GM18858 (cell line): ENCODE results near the gene YOD1.

Source experiments
- ATAC-seq: cut with Tn5 transposase; IDR thresholded peaks from one replicate; pipeline ENCODE4 v1.9.1; 2021; ENCODE audit not compliant: unreplicated experiment

The YOD1 gene

DNA sequence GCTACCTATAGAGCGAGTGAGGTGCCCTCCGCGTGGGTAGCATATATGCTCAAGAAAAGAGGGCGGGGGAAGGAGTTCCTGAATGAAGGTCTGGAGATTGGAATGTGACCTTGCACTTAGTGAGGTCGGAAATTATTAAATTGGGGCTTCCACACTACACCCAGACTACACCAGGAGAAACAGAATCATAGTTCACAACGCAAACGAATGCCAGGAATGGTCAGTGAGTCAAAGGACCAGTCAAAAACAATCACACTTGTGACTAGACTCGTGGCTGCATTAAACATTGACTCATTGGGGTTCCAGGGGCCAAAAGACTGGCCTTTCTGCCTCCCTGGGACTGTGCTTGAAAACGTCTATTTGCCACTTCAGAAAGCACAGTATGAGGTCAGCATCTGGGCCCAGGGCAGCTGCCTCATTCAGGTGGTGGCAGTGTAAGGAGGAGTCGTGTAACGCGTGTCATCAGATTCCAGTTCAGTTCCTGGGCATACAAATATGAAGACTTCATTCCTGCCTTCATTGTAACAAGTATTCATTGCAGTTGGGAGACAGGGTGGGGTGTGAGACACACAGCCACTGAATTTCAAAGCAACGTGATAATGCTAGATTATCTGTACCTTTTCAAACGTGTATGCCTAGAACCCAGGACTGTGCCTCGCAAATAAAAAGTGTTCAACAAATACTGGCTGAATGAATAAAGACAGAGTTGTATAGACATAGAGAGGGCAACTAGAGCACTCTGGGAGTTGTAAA, at the start of gene YOD1:
Gene YOD1 (minus strand): TSS at position 18 of the 753 bp plus-strand sequence. CDS start 178 bp downstream, outside the sequence.
- no peak for ATAC-seq

GRCh38 chr1:207097871-207098324, 46.9 kb upstream of the YOD1 start:
- ATAC-seq = peak; percentile 88

- no peak for ATAC-seq
These were observed 42.9 kb upstream of the YOD1 start for GRCh38 chr1:207093944-207094343.

GRCh38 chr1:207091200-207091908, 40.3 kb upstream of the YOD1 start:
- ATAC-seq = no peak

GRCh38 chr1:207089627-207090355, 38.8 kb upstream of the YOD1 start:
- ATAC-seq = no peak

- no peak for ATAC-seq
These were observed 38.0 kb upstream of the YOD1 start, which contains the start of gene C4BPB for GRCh38 chr1:207088701-207089626. TSS of gene C4BPB (plus strand) at chr1:207088860. CDS start at chr1:207089532, 672 bp downstream.

DNA sequence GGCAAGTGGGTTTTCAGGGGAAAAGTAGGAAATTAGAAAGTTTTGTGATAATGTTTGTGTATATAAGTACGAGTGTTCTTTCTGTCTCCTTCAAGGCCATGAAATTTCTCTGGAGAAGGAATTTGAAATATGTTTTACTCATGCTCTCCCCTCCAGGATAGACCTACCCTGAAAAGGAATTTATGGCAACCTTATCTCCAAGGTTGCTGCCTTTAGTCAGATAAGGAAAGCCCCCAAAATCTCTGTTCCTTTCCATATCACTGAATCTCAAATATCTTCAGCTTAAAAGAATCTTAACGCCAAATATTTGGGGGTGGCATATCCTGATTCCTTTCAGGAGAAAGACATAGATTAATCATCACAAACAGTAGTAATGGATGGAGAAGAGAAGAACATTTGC, 37.2 kb upstream of the YOD1 start:
- no peak for ATAC-seq

GRCh38 chr1:207085887-207086286, 34.9 kb upstream of the YOD1 start:
- no peak for ATAC-seq

DNA sequence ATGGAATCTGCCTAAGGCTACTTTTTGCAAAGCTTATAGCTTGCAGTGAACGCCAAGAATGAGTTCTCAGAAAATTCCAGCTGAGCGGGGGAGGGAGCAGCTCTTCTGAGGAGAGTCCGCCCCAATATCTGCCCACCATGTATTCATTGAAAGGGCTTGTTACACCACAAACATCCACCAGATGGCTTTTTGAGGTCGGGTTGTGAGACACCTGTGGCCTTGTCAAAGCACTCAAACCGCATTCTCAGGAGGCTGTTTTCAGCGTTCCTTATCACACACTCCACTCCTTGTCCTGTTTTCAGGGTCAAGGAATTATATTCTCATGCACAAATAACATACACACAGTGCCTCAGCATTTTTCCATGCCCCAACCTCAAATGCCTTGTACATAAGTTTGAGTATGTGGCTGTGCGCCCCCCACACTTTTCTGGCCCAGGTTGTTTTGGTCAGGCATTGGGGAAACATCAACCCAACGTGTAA, 33.7 kb upstream of the YOD1 start:
- peak; percentile 53 for ATAC-seq

GRCh38 chr1:207084232-207084631, 33.2 kb upstream of the YOD1 start:
- no peak for ATAC-seq

DNA sequence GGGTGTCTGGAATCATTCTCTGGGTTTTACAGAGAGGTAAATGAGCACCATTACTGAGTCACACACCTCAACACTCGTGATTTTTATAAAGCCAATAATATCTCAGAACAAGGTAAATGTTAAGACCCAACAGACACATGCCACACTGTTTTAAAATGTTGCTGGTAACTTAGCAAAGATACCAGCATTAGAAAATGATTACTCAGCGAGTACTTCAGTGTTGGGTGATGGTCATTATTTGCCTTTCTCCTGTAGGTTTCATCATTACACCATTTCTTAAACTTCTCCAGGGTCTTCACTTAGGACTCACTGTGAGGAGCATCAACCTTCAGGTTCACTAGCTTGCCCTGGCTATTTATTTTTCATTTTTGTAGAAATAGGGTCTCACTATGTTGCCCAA, 30.8 kb upstream of the YOD1 start:
- ATAC-seq = no peak

DNA sequence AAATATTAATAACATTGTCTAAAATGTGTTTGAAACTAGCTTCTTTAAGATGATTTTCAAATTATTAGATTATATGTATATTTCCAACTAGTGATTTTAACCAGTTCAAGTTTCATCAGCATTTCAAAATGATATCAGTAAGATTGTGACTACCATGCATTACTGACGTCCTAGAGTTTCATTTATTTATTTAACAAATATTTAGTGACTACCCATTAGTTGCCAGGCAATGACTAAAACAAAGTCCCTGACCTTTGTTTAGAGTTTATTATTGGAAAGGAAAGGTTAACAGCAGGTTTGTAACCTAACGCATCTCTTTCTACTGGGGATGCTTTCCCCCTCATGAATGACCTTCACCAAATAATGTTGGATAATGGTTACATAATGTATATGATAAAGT, 30.1 kb upstream of the YOD1 start:
- no peak for ATAC-seq

DNA sequence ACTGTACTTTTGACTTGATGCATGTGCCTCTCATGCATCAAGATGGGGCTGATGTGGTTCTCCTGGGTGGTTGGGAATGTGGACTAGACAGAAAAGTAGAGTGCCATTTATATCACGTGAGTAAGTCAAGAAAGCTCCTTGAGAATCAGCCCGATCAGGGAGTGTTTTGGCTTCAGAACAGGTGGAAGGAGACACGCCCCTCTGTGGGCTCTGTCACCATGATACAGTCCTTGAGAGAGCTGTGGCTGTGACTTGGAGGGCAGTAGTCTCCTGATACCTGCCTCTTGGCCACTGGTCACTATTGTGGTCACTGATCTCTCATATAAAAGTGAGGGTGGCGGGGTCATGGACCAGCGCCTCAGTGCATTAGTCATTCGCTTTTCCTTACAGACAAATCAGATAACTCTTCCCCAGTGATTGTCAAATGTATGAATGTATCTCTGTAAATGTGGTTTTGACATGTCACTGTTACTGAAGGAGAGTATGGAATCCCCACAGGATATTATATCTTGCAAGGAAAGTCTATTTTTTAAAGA, 28.8 kb upstream of the YOD1 start:
- ATAC-seq = no peak

DNA sequence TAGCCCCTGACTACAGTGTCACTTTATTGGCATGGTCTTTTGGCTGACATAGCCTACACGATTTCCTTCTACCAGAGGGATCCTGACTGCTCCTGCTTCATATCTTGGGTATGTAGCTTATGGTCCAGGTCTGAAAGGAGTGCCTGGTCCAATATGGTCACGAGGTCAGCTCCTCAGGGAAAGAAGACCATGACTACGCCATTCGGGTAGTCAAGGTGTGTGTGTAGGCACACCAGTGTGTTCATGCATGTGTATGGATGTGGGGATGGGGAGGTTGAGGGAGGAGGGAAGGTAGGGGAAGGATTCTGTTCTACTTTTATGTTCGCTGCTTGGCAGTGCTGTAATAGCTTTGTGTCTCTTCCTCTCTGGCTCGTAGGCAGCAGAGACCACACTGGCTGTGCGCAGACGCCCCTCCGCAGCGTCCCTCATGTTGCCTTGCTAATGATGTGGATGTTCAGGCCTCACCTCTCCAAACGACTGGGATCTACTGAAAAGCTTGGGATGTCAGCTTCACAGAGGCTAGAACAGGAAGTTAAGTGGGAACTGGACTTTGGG, 27.6 kb upstream of the YOD1 start:
- ATAC-seq = no peak

DNA sequence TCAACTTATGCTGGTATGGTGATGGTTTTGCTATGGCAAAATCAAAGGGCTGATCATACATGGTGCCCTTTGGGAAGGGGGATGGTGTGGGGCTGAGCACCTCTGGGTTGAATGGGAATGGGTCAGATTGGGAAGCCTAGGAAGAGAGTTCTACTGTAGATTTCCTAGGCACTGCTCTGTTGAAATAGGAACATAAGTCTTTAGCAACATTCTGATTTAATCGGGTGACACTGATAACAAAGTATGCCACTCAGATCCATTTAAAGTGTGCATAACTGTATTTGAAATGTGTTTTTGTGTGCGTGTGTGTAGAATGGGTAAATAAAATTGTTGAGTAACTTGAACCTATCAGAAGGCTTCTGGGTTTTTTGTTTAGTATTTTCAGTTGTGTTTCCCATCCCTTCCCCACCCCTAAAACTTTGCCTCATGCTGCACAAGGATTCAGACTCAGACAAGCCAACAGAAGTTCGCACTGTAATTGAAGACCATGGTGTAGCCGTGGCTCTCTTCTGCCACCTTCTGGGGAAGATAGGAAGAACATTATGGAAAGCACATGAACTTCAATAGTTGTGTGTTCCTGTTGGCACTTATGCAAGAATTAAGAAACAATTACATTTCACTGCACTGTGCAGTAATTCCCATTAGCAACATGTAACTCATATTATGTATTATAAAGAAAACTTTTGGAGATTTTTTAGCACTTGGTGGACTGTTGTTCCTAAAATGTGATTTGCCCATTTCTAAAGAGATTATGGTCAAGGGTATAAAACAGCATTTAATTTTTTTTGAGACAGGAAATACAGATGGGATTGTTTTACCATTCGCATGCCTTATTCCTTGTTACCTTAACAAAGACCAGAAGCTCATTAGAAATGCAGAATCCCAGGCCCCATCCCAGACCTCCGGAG, 26.7 kb upstream of the YOD1 start:
- no peak for ATAC-seq

DNA sequence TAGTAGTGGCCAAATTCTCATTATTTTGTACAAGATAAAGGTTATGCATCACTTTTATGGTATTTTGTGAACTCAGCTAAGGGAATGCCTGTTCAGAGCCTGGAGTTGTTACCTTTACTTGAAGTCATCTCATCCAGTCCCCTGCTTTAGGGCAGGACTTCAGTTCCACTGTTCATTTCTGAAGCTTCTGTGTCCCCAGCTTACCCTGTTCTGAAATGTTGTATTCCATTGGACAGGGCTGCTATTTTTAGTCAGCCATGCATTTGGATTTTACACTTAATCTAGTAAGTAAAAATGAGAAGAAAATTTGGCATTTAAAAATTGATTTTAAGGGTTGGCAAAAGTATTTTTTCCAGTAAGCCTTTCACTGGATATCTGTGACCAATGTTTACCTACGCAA, 26.0 kb upstream of the YOD1 start:
- no peak for ATAC-seq

GRCh38 chr1:207076181-207076955, 25.4 kb upstream of the YOD1 start:
- ATAC-seq = no peak
